ENCODE results near the gene FAM118B. TPM values are rescaled to one million over a fixed set of nuclear protein-coding genes. Genes with fewer than 3 reads are reported as not detected.

Gene FAM118B
- total and polyA plus RNA-seq, 2 of the 8 experiments (the other 6 are each of a cell fraction or from before 2014, with no cell fraction given) = 25.3 to 48.3 TPM

- Histone ChIP-seq H3K4me1 (replicated peaks in 1 of 4; ENCODE audit: control insufficient read depth in 3 of 4, insufficient read depth in 4 of 4, low read length in 3 of 4) (peaks cover 5 to 12% (median 5%) of the 10 kb centered on the region in 4 experiments; a peak in 5 of 7 replicates), H2BK120ac (replicated peaks; ENCODE audit: low read depth, low read length) (no peak overlapping the region), H3K56ac (replicated peaks; ENCODE audit: insufficient read length, low read depth, low read length) (no peak overlapping the region), H3K23ac (ENCODE audit: insufficient read length) (no peak overlapping the region), H3K4me2 (ENCODE audit: insufficient read depth in 1 of 2, low read depth in 2 of 2, low read length in 2 of 2) (no peak overlapping the region), H4K20me1 (replicated peaks in 1 of 2; ENCODE audit: control insufficient read depth in 1 of 2, insufficient read depth in 2 of 2, low read length in 2 of 2) (no peaks in the 10 kb centered on the region), H4K91ac (replicated peaks; ENCODE audit: insufficient read length, low read length) (no peak overlapping the region), H4K5ac (ENCODE audit: insufficient read length, low read depth, low read length) (no peak overlapping the region), H2BK12ac (ENCODE audit: low read depth, low read length) (no peak overlapping the region), H3K27ac (ENCODE audit: low read depth, low read length) (no peak overlapping the region), H3K23me2 (ENCODE audit: low read depth, low read length) (no peaks in the 10 kb centered on the region), H4K8ac (ENCODE audit: extremely low read depth, insufficient read depth, low read length) (no peak overlapping the region), H3K9ac (replicated peaks in 1 of 4; ENCODE audit: extremely low read depth in 1 of 4, low read depth in 3 of 4, low read length in 3 of 4) (no peak overlapping the region), H2AK5ac (ENCODE audit: low read depth, low read length) (no peak overlapping the region), H3K14ac (ENCODE audit: insufficient read length) (no peak overlapping the region), H2BK15ac (ENCODE audit: low read length) (no peak overlapping the region), H3K79me2 (ENCODE audit: control insufficient read depth in 1 of 2, insufficient read depth in 2 of 2, low read length in 2 of 2) (no peaks in the 10 kb centered on the region), H2BK20ac (ENCODE audit: low read length) (no peak overlapping the region), H3K36me3 (ENCODE audit: control insufficient read depth in 2 of 4, insufficient read depth in 4 of 4, low read length in 3 of 4) (no peaks in the 10 kb centered on the region), H2AFZ (ENCODE audit: low read length) (no peak overlapping the region), H3K18ac (ENCODE audit: extremely low read depth, low read length) (no peak overlapping the region), H3K9me3 (ENCODE audit: insufficient read depth in 2 of 2, low read depth in 1 of 2, low read length in 1 of 2) (no peaks in the 10 kb centered on the region), H3K4ac (replicated peaks; ENCODE audit: insufficient read length, low read depth, low read length) (no peak overlapping the region), H2BK5ac (ENCODE audit: low read depth, low read length) (no peak overlapping the region), H3K4me3 (ENCODE audit: extremely low read depth in 1 of 4, insufficient read depth in 2 of 4, low read depth in 3 of 4, low read length in 4 of 4) (no peak overlapping the region), H3K79me1 (ENCODE audit: low read depth, low read length) (no peaks in the 10 kb centered on the region), H3K27me3 (replicated peaks in 1 of 4; ENCODE audit: control insufficient read depth in 3 of 4, extremely low read depth in 1 of 4, insufficient read depth in 3 of 4, low read length in 3 of 4) (no peaks in the 10 kb centered on the region; a peak in 1 of 7 replicates)
- ChIA-PET POLR2A (ENCODE audit: partially characterized antibody) (no interaction called here), CTCF (ENCODE audit: partially characterized antibody) (no interaction called here)
- no peak for TF ChIP-seq SRF (IDR thresholded peaks at IDR 0.05; ENCODE audit: low read depth, low read length)
- no peak for TF ChIP-seq BACH1 (IDR thresholded peaks at IDR 0.05; ENCODE audit: low read length)
- TF ChIP-seq KDM5A (IDR thresholded peaks at IDR 0.05; ENCODE audit: low read length) = no peak
- TF ChIP-seq BCL11A (IDR thresholded peaks at IDR 0.05; ENCODE audit: low read depth in 2 of 2, low read length in 2 of 2) = no peak
- no peak for TF ChIP-seq CREB1 (IDR thresholded peaks at IDR 0.05)
- no peak for TF ChIP-seq HDAC2 (IDR thresholded peaks at IDR 0.05; ENCODE audit: borderline replicate concordance in 1 of 2, low read depth in 2 of 2, low read length in 2 of 2)
- no peak for TF ChIP-seq SP1 (IDR thresholded peaks at IDR 0.05; ENCODE audit: low read depth, low read length)
- TF ChIP-seq NANOG (IDR thresholded peaks at IDR 0.05; ENCODE audit: insufficient read depth, low read depth, low read length, poor library complexity, severe bottlenecking) = no peak
- TF ChIP-seq POU5F1 (IDR thresholded peaks at IDR 0.05; ENCODE audit: low read depth, low read length) = no peak
- no peak for TF ChIP-seq ASH2L (IDR thresholded peaks at IDR 0.05; ENCODE audit: low read length)
- TF ChIP-seq, protein P1, sequence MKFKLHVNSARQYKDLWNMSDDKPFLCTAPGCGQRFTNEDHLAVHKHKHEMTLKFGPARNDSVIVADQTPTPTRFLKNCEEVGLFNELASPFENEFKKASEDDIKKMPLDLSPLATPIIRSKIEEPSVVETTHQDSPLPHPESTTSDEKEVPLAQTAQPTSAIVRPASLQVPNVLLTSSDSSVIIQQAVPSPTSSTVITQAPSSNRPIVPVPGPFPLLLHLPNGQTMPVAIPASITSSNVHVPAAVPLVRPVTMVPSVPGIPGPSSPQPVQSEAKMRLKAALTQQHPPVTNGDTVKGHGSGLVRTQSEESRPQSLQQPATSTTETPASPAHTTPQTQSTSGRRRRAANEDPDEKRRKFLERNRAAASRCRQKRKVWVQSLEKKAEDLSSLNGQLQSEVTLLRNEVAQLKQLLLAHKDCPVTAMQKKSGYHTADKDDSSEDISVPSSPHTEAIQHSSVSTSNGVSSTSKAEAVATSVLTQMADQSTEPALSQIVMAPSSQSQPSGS (IDR thresholded peaks at IDR 0.05; ENCODE audit: low read length) = no peak
- TF ChIP-seq SUZ12 (IDR thresholded peaks at IDR 0.05; ENCODE audit: low read length) = no peak
- TF ChIP-seq, protein P2, sequence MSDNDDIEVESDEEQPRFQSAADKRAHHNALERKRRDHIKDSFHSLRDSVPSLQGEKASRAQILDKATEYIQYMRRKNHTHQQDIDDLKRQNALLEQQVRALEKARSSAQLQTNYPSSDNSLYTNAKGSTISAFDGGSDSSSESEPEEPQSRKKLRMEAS (IDR thresholded peaks at IDR 0.05) = no peak
- FAIRE-seq = no peak
- 76% methylated on average over 2 of the region's 2 CpGs; no CpG with 5 or more reads in 1 of the 2 experiments for WGBS, 2 experiments (ENCODE audit: extremely low coverage in 1 of 2, insufficient coverage in 1 of 2, insufficient read length in 1 of 2, insufficient replicate concordance in 2 of 2, low coverage in 1 of 2, low lambda C conversion rate in 2 of 2, missing lambda C conversion rate in 1 of 2)
- no peak for DNase-seq (ENCODE audit: low read depth in 1 of 2, low spot score in 2 of 2)
Measured at GRCh38 chr11:126167488-126167887, 44.1 kb upstream of the FAM118B start.
